H1 (cell line): Measurements from ENCODE around the gene SLC35E1. TPM values are rescaled to one million over a fixed set of nuclear protein-coding genes. Genes with fewer than 3 reads are reported as not detected.

Experiments
- CTCF ChIA-PET: fragments of 300-600 bp; sonication (Branson Sonifier 250); formaldehyde crosslinking; loops from one replicate; lab custom pipeline; 2021; ENCODE audit not compliant: partially characterized antibody; lab: Charles Lee
- POLR2A ChIA-PET: fragments of 300-600 bp; sonication (Branson Sonifier 250); formaldehyde crosslinking; loops from one replicate; lab custom pipeline; 2021; ENCODE audit warnings: inconsistent platforms; ENCODE audit not compliant: partially characterized antibody; lab: Charles Lee
- DNase-seq, 2 experiments: peaks; one replicate each; pipeline versions ENCODE4 v3.0.0 to v3.0.0-alpha.2; 2010 to 2022; ENCODE audit warnings: low spot score in 2 of 2, low read depth in 1 of 2, mixed read lengths in 1 of 2
- FAIRE-seq: peaks from 2 replicates; lab custom pipeline; 2011; peaks lifted over from hg19 to GRCh38; lab: Jason Lieb, UNC
- H2AFZ ChIP-seq: 2 replicates; pipeline ENCODE4 v1.8.1; 2012; ENCODE audit warnings: low read length, inconsistent platforms
- H2AK5ac ChIP-seq: 2 replicates; pipeline ENCODE4 v1.6.1; 2013; ENCODE audit warnings: low read depth, low read length
- H2BK120ac ChIP-seq: replicated peaks from 2 replicates; pipeline ENCODE3; 2013; ENCODE audit warnings: low read depth, low read length, inconsistent platforms
- H2BK12ac ChIP-seq: 2 replicates; pipeline ENCODE4 v1.6.1; 2013; ENCODE audit warnings: low read depth, low read length
- H2BK15ac ChIP-seq: 2 replicates; pipeline ENCODE4 v1.6.1; 2013; ENCODE audit warnings: low read length
- H2BK20ac ChIP-seq: 2 replicates; pipeline ENCODE4 v1.6.1; 2013; ENCODE audit warnings: low read length
- H2BK5ac ChIP-seq: 2 replicates; pipeline ENCODE4 v1.6.1; 2013; ENCODE audit warnings: low read depth, low read length
- H3K14ac ChIP-seq: 2 replicates; pipeline ENCODE4 v1.6.1; 2013; ENCODE audit warnings: inconsistent platforms; ENCODE audit not compliant: insufficient read length
- H3K18ac ChIP-seq: 2 replicates; pipeline ENCODE4 v1.6.1; 2013; ENCODE audit warnings: low read length; ENCODE audit errors: extremely low read depth
- H3K23ac ChIP-seq: 2 replicates; pipeline ENCODE4 v1.6.1; 2013; ENCODE audit warnings: inconsistent platforms; ENCODE audit not compliant: insufficient read length
- H3K23me2 ChIP-seq: 2 replicates; pipeline ENCODE4 v1.6.1; 2013; ENCODE audit warnings: low read depth, low read length
- H3K27ac ChIP-seq: 2 replicates; pipeline ENCODE4 v1.6.1; 2011; ENCODE audit warnings: low read depth, low read length, inconsistent platforms
- H3K27me3 ChIP-seq, 4 experiments: replicated peaks in 1 of 4; 1 replicate in 1 of 4; 2 replicates in 3 of 4; pipeline versions ENCODE4 v1.6.1 to v1.8.1; 2011 to 2013; ENCODE audit warnings: low read length in 3 of 4, mild to moderate bottlenecking in 3 of 4, inconsistent platforms in 2 of 4, mixed read lengths in 2 of 4, moderate library complexity in 1 of 4; ENCODE audit not compliant: control insufficient read depth in 3 of 4, insufficient read depth in 3 of 4; ENCODE audit errors: extremely low read depth in 1 of 4
- H3K36me3 ChIP-seq, 4 experiments: 2 replicates each; pipeline versions ENCODE4 v1.6.1 to v1.8.1; 2011 to 2013; ENCODE audit warnings: mild to moderate bottlenecking in 4 of 4, low read length in 3 of 4, moderate library complexity in 2 of 4, control low read depth in 1 of 4, inconsistent platforms in 1 of 4; ENCODE audit not compliant: insufficient read depth in 4 of 4, control insufficient read depth in 2 of 4
- H3K4ac ChIP-seq: replicated peaks from 2 replicates; pipeline ENCODE3; 2013; ENCODE audit warnings: low read length, low read depth, mixed read lengths, inconsistent platforms; ENCODE audit not compliant: insufficient read length
- H3K4me1 ChIP-seq, 4 experiments: replicated peaks in 1 of 4; 1 replicate in 1 of 4; 2 replicates in 3 of 4; pipeline versions ENCODE4 v1.6.1 to v1.8.1; 2011 to 2013; ENCODE audit warnings: low read length in 3 of 4, inconsistent platforms in 2 of 4, mixed read lengths in 1 of 4; ENCODE audit not compliant: insufficient read depth in 4 of 4, control insufficient read depth in 3 of 4
- H3K4me2 ChIP-seq, 2 experiments: 2 replicates each; pipeline versions ENCODE4 v1.6.1 to v1.8.1; 2011 to 2013; ENCODE audit warnings: low read depth in 2 of 2, low read length in 2 of 2, control low read depth in 1 of 2, inconsistent platforms in 1 of 2, mild to moderate bottlenecking in 1 of 2; ENCODE audit not compliant: insufficient read depth in 1 of 2
- H3K4me3 ChIP-seq, 4 experiments: fragments of 200-600, 300-600 bp in 1 of 4; sonication (generic), shearing (Covaris generic), sonication (Bioruptor Twin) in 1 of 4; 2 replicates each; pipeline versions ENCODE4 v1.5.1 to v1.8.1; 2011 to 2016; ENCODE audit warnings: low read length in 4 of 4, low read depth in 3 of 4, control low read depth in 2 of 4, inconsistent platforms in 2 of 4, mild to moderate bottlenecking in 2 of 4, mixed read lengths in 1 of 4, moderate library complexity in 1 of 4; ENCODE audit not compliant: insufficient read depth in 2 of 4; ENCODE audit errors: extremely low read depth in 1 of 4
- H3K56ac ChIP-seq: replicated peaks from 2 replicates; pipeline ENCODE3; 2013; ENCODE audit warnings: low read depth, mild to moderate bottlenecking, mixed read lengths, low read length, inconsistent platforms; ENCODE audit not compliant: insufficient read length
- H3K79me1 ChIP-seq: 2 replicates; pipeline ENCODE4 v1.6.1; 2013; ENCODE audit warnings: low read depth, low read length, control low read depth
- H3K79me2 ChIP-seq, 2 experiments: 2 replicates each; pipeline versions ENCODE4 v1.6.1 to v1.8.1; 2012 to 2013; ENCODE audit warnings: low read length in 2 of 2, mild to moderate bottlenecking in 2 of 2, inconsistent platforms in 1 of 2; ENCODE audit not compliant: insufficient read depth in 2 of 2, control insufficient read depth in 1 of 2
- H3K9ac ChIP-seq, 4 experiments: replicated peaks in 1 of 4; 1 replicate in 1 of 4; 2 replicates in 3 of 4; pipeline versions ENCODE4 v1.6.1 to v1.8.1; 2011 to 2013; ENCODE audit warnings: low read depth in 3 of 4, low read length in 3 of 4, control low read depth in 2 of 4, mild to moderate bottlenecking in 2 of 4, moderate library complexity in 2 of 4, inconsistent platforms in 1 of 4; ENCODE audit errors: extremely low read depth in 1 of 4
- H3K9me3 ChIP-seq, 2 experiments: 2 replicates each; pipeline versions ENCODE4 v1.6.1 to v1.8.1; 2012 to 2013; ENCODE audit warnings: mild to moderate bottlenecking in 2 of 2, moderate library complexity in 2 of 2, control low read depth in 1 of 2, inconsistent platforms in 1 of 2, low read depth in 1 of 2, low read length in 1 of 2, mixed read lengths in 1 of 2; ENCODE audit not compliant: insufficient read depth in 2 of 2
- H4K20me1 ChIP-seq, 2 experiments: replicated peaks in 1 of 2; 2 replicates each; pipeline versions ENCODE3 to v1.8.1; 2011 to 2013; ENCODE audit warnings: inconsistent platforms in 2 of 2, low read length in 2 of 2, mild to moderate bottlenecking in 1 of 2; ENCODE audit not compliant: insufficient read depth in 2 of 2, control insufficient read depth in 1 of 2
- H4K5ac ChIP-seq: 2 replicates; pipeline ENCODE4 v1.6.1; 2013; ENCODE audit warnings: low read length, low read depth, mixed read lengths, inconsistent platforms; ENCODE audit not compliant: insufficient read length
- H4K8ac ChIP-seq: 2 replicates; pipeline ENCODE4 v1.8.0; 2013; ENCODE audit warnings: mild to moderate bottlenecking, moderate library complexity, low read length, inconsistent platforms; ENCODE audit not compliant: insufficient read depth; ENCODE audit errors: extremely low read depth
- H4K91ac ChIP-seq: replicated peaks from 2 replicates; pipeline ENCODE3; 2013; ENCODE audit warnings: low read length, mixed read lengths, inconsistent platforms; ENCODE audit not compliant: insufficient read length
- MAFK ChIP-seq: IDR thresholded peaks from 2 replicates; pipeline ENCODE4 v1.6.1; 2012; ENCODE audit warnings: low read depth, mild to moderate bottlenecking, improper control_type of control experiment, low read length
- MAX ChIP-seq: IDR thresholded peaks from 2 replicates; pipeline ENCODE4 v1.6.1; 2012; ENCODE audit warnings: inconsistent platforms
- ZNF274 ChIP-seq: IDR thresholded peaks from 2 replicates; pipeline ENCODE4 v1.7.0; 2012; ENCODE audit warnings: low read length, borderline replicate concordance; ENCODE audit errors: extremely low read depth
- WGBS, 2 experiments: shearing (Covaris generic) in 1 of 2; methylation state at CpG; one replicate each; pipeline versions ENCODE4 v1.1.6 to v1.1.7; 2013 to 2015; ENCODE audit warnings: low lambda C conversion rate in 2 of 2, mixed read lengths in 2 of 2, inconsistent platforms in 1 of 2, low coverage in 1 of 2, missing lambda C conversion rate in 1 of 2; ENCODE audit not compliant: insufficient replicate concordance in 2 of 2, insufficient coverage in 1 of 2, insufficient read length in 1 of 2; ENCODE audit errors: extremely low coverage in 1 of 2, missing lambda C conversion rate in 1 of 2; 5-methylcytosine and 5-hydroxymethylcytosine counted together
- polyA plus RNA-seq, 7 experiments: library from polyadenylated mRNA; depleted of rRNA in 3 of 7; stranded (reverse) in 5 of 7; unstranded in 2 of 7; fragments of >200 nt in 5 of 7; fragments of 200-250 nt in 2 of 7; gene quantifications; 1 replicate in 5 of 7; 2 replicates in 1 of 7; 4 replicates in 1 of 7; pipeline versions ENCODE4 v1.2.1 to v1.2.3, GENCODE V29; 2011 to 2013; ENCODE audit warnings: missing spikeins in 2 of 7, mixed read lengths in 2 of 7
- total RNA-seq: library from RNA; stranded (reverse); fragmentation: NEBNext Ultra II Directional; extraction: Animal tissue kit (Norgen Biotek cat#: 25700); gene quantifications from 2 replicates; pipeline ENCODE4 v1.2.1, GENCODE V29; 2021

Gene SLC35E1
- total and polyA plus RNA-seq, 2 of the 8 experiments (the other 6 are each of a cell fraction or from before 2014, with no cell fraction given), result 26.0 to 31.9 TPM

DNA sequence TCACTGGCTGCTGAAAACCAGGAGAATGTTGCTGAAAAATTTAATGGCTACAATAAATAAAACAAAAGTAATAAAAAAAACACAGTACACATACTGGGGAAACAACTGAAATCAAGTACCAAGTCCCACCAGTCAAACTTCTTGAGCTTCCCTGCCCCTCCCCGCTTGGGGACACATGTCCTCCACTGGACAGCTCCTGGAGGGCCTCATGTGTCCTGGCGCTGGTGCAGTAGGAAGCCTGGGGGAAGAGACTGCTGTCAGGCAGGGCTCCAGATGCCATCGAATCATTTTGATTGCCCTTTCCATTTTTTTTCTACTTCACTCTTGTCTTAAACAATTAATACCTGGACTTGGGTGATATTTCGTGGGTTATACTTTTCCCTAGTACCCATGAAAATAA lies 26.6 kb upstream of the SLC35E1 start:
- H3K27me3 ChIP-seq, result no peaks in the 10 kb centered on the region
- peaks cover 42% of the 10 kb centered on the region for H3K79me1 ChIP-seq
- H2AFZ ChIP-seq, result no peak overlapping the region
- H3K79me2 ChIP-seq, result peaks cover 0 to 87% of the 10 kb centered on the region in 2 experiments; a peak in 3 of 4 replicates
- no peaks in the 10 kb centered on the region; a peak in 1 of 7 replicates for H3K4me1 ChIP-seq
- no peak overlapping the region for H4K91ac ChIP-seq
- H3K4me3 ChIP-seq, result no peak overlapping the region
- no peak overlapping the region for H3K14ac ChIP-seq
- POLR2A ChIA-PET, result no interaction called here
- H3K36me3 ChIP-seq, result no peaks in the 10 kb centered on the region
- H3K56ac ChIP-seq, result no peak overlapping the region
- no peak overlapping the region for H3K27ac ChIP-seq
- WGBS, 2 experiments, result 78% methylated on average over 4 of the region's 4 CpGs; no CpG with 5 or more reads in 1 of the 2 experiments
- H2BK12ac ChIP-seq, result no peak overlapping the region
- FAIRE-seq, result no peak
- no peak overlapping the region for H3K4ac ChIP-seq
- H4K20me1 ChIP-seq, result peaks cover 9 to 33% of the 10 kb centered on the region in 2 experiments
- H2BK5ac ChIP-seq, result no peak overlapping the region
- H4K5ac ChIP-seq, result no peak overlapping the region
- H3K23ac ChIP-seq, result no peak overlapping the region
- no peak overlapping the region for H3K9ac ChIP-seq
- no peak overlapping the region for H2BK15ac ChIP-seq
- no peak overlapping the region for H3K18ac ChIP-seq
- H3K9me3 ChIP-seq, result no peaks in the 10 kb centered on the region
- TF ChIP-seq MAX (no peak), ZNF274 (no peak), MAFK (no peak)
- TF ChIP-seq, all 59 proteins: peak for 0
- no peak for DNase-seq
- Histone ChIP-seq H3K4me2 (no peak overlapping the region), H4K8ac (no peak overlapping the region), H2AK5ac (no peak overlapping the region), H2BK20ac (no peak overlapping the region), H3K23me2 (no peaks in the 10 kb centered on the region), H2BK120ac (no peak overlapping the region)
- CTCF ChIA-PET, result interaction anchor here (0.9 to 1.7 kb wide), 3 partner anchors 11 to 14 kb away, joined by 4 to 5 read pairs (median 4); no protein-coding TSS in a partner anchor
